ENCODE data around the gene SLC26A2. TPM values are rescaled to one million over a fixed set of nuclear protein-coding genes. Genes with fewer than 3 reads are reported as not detected.

SLC26A2 gene
- total RNA-seq, 1 donor from 2014 or later: 17.4 TPM

- H3K27ac Mint-ChIP-seq: no peak overlapping the region
- H3K4me1 Mint-ChIP-seq (ENCODE audit: unreplicated experiment): peaks cover 36% of the 10 kb centered on the region
- no peak overlapping the region for H3K4me3 Mint-ChIP-seq
- DNase-seq (ENCODE audit: extremely low spot score, unreplicated experiment): no peak
- no peak for TF ChIP-seq CTCF (conservative IDR thresholded peaks at IDR 0.05)
- H3K36me3 Mint-ChIP-seq: peaks cover 61% of the 10 kb centered on the region
- no peaks in the 10 kb centered on the region for H3K9me3 Mint-ChIP-seq
- no peaks in the 10 kb centered on the region for H3K27me3 Mint-ChIP-seq
Measured at GRCh38 chr5:150036513-150036912, 76.0 kb downstream of the SLC26A2 start.

Other genes with a start within 250 kb of the SLC26A2 start
- gene PPARGC1B, start 230.4 kb upstream of the SLC26A2 start, total RNA-seq (ENCODE audit: low replicate concordance): 5.4 and 8.5 TPM in 2 replicates
- gene PDE6A, start 16.0 kb upstream of the SLC26A2 start, total RNA-seq (ENCODE audit: low replicate concordance): not detected in 2 replicates
- gene TIGD6, start 39.9 kb downstream of the SLC26A2 start, total RNA-seq (ENCODE audit: low replicate concordance): 4.9 and 5.5 TPM in 2 replicates
- 36.3 and 40.5 TPM in 2 replicates for gene HMGXB3, start 40.0 kb downstream of the SLC26A2 start, total RNA-seq (ENCODE audit: low replicate concordance)
- 1.6 and 4.0 TPM in 2 replicates for gene CSF1R, start 125.8 kb downstream of the SLC26A2 start, total RNA-seq (ENCODE audit: low replicate concordance)
- gene PDGFRB, start 195.1 kb downstream of the SLC26A2 start, total RNA-seq (ENCODE audit: low replicate concordance): 3.3 and 74.8 TPM in 2 replicates
- gene CDX1, start 206.0 kb downstream of the SLC26A2 start, total RNA-seq (ENCODE audit: low replicate concordance): 5.0 and 13.4 TPM in 2 replicates
- gene SLC6A7, start 229.3 kb downstream of the SLC26A2 start, total RNA-seq (ENCODE audit: low replicate concordance): 0.10 and 0.38 TPM in 2 replicates